ENCODE results near the gene ADAMTS8.

- TF ChIP-seq CTCF (IDR thresholded peaks at IDR 0.05; ENCODE audit: low read depth, low read length) (no peak), EZH2phosphoT487 (IDR thresholded peaks at IDR 0.05; ENCODE audit: low read depth) (no peak)
These were observed 792 bp upstream of the ADAMTS8 start for GRCh38 chr11:130429120-130429681.

Data from OCI-LY3 (cell line).